CD4-positive, alpha-beta T cell (primary cell): ENCODE data around the gene SEMA3D. TPM values are rescaled to one million over a fixed set of nuclear protein-coding genes. Genes with fewer than 3 reads are reported as not detected.

ENCODE experiments used
- ATAC-seq: fragments of 200-7000 bp; cut with Tn5 transposase; one replicate; pipeline ENCODE4 v1.10.0; 2022; ENCODE audit warnings: mild to moderate bottlenecking; ENCODE audit not compliant: poor library complexity
- CTCF ChIA-PET: fragments of 350-600 bp; sonication (Branson Sonifier 250); formaldehyde crosslinking; loops from one replicate; lab custom pipeline; 2021; ENCODE audit warnings: antibody characterized with exemption, inconsistent platforms; lab: Charles Lee
- POLR2A ChIA-PET: fragments of 350-600 bp; sonication (Branson Sonifier 250); formaldehyde crosslinking; loops from one replicate; lab custom pipeline; 2021; ENCODE audit warnings: antibody characterized with exemption, inconsistent platforms; lab: Charles Lee
- DNase-seq, 14 experiments: peaks; one replicate each; pipeline ENCODE4 v3.0.0-alpha.2; 2013 to 2020; ENCODE audit warnings: mixed read lengths in 2 of 14
- H3K27ac ChIP-seq, 2 donors: one replicate each; pipeline versions ENCODE4 v1.5.1 to v1.7.0; 2013; ENCODE audit warnings: low read length in 2 of 2, low read depth in 1 of 2, mild to moderate bottlenecking in 1 of 2
- H3K27me3 ChIP-seq, 2 experiments: 1 replicate in 1 of 2; 2 replicates in 1 of 2; pipeline versions ENCODE4 v1.6.1 to v1.7.0; 2013; ENCODE audit warnings: low read length in 2 of 2, control low read depth in 1 of 2, mild to moderate bottlenecking in 1 of 2, moderate library complexity in 1 of 2; ENCODE audit not compliant: insufficient read depth in 2 of 2, control insufficient read depth in 1 of 2
- H3K36me3 ChIP-seq: one replicate; pipeline ENCODE4 v1.6.1; 2013; ENCODE audit warnings: low read length, control low read depth; ENCODE audit not compliant: insufficient read depth
- H3K4me1 ChIP-seq: one replicate; pipeline ENCODE4 v1.6.1; 2013; ENCODE audit warnings: low read length, control low read depth; ENCODE audit not compliant: insufficient read depth
- H3K4me3 ChIP-seq: one replicate; pipeline ENCODE4 v1.5.1; 2013; ENCODE audit warnings: mild to moderate bottlenecking, low read length, moderate library complexity
- H3K9me3 ChIP-seq, 2 experiments: 1 replicate in 1 of 2; 2 replicates in 1 of 2; pipeline versions ENCODE4 v1.6.1 to v1.7.0; 2013; ENCODE audit warnings: low read length in 2 of 2, mild to moderate bottlenecking in 2 of 2, control low read depth in 1 of 2, moderate library complexity in 1 of 2; ENCODE audit not compliant: control insufficient read depth in 1 of 2, insufficient read depth in 1 of 2
- H3K27ac Mint-ChIP-seq: one replicate; pipeline ENCODE4 v1.8.0; 2020; ENCODE audit warnings: mixed read lengths
- H3K27me3 Mint-ChIP-seq: one replicate; pipeline ENCODE4 v1.8.0; 2021; ENCODE audit warnings: mixed read lengths
- H3K36me3 Mint-ChIP-seq: one replicate; pipeline ENCODE4 v1.8.0; 2021; ENCODE audit warnings: low read depth, mixed read lengths
- H3K4me1 Mint-ChIP-seq: one replicate; pipeline ENCODE4 v1.8.0; 2021; ENCODE audit warnings: low read depth, mixed read lengths
- H3K4me3 Mint-ChIP-seq: one replicate; pipeline ENCODE4 v1.8.0; 2020; ENCODE audit warnings: mild to moderate bottlenecking, mixed read lengths
- H3K9me3 Mint-ChIP-seq: one replicate; pipeline ENCODE4 v1.8.0; 2020; ENCODE audit warnings: mixed read lengths
- intact Hi-C, 2 experiments: fragments of 100-400 bp; cut with DNase I in 1 of 2; cut with micrococcal nuclease in 1 of 2; formaldehyde crosslinking; loops; one replicate each; pipeline versions ENCODE4 v1.15.1 to v1.9.0; 2023 to 2025; cut with DNase I, micrococcal nuclease
- total RNA-seq, 174 experiments: library from RNA in 2 of 174; stranded (reverse) in 2 of 174; gene quantifications; one replicate each; pipeline ENCODE4 v1.2.3 and lab custom pipeline; 2021 to 2026
- TF ChIP-seq, protein P1 (sequence below): fragments of 200-600 bp; IDR thresholded peaks from one replicate; pipeline ENCODE4 v1.8.0; 2022; ENCODE audit warnings: antibody characterized with exemption, mild to moderate bottlenecking

SEMA3D gene
- total RNA-seq, 2 experiments from 2014 or later, result not detected

DNA sequence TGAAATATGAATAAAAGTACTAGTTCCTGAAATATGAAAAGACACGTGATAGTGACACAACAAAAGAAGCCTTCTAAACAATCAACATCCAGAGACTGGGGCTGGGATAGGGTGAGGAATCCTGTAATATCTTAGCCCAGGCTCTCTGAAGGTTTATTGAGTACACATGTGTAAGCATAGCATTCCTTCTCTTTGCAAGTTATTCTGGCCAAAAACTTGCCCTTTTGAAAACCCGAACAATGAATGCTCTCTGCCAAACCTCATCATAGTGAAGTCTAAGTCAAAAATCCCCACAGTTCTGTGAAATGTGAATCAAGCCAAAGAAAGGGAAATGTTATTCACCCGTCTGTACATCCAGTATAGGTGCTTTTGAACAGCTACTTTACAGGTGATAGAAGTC is 11.6 kb downstream of the SEMA3D start:
- Mint-ChIP-seq H3K27me3 (no peaks in the 10 kb centered on the region), H3K9me3 (peaks cover 10% of the 10 kb centered on the region), H3K27ac (no peak overlapping the region), H3K4me1 (no peaks in the 10 kb centered on the region), H3K4me3 (no peak overlapping the region), H3K36me3 (no peaks in the 10 kb centered on the region)
- ChIA-PET POLR2A (no interaction called here), CTCF (no interaction called here)
- TF ChIP-seq, protein P1, sequence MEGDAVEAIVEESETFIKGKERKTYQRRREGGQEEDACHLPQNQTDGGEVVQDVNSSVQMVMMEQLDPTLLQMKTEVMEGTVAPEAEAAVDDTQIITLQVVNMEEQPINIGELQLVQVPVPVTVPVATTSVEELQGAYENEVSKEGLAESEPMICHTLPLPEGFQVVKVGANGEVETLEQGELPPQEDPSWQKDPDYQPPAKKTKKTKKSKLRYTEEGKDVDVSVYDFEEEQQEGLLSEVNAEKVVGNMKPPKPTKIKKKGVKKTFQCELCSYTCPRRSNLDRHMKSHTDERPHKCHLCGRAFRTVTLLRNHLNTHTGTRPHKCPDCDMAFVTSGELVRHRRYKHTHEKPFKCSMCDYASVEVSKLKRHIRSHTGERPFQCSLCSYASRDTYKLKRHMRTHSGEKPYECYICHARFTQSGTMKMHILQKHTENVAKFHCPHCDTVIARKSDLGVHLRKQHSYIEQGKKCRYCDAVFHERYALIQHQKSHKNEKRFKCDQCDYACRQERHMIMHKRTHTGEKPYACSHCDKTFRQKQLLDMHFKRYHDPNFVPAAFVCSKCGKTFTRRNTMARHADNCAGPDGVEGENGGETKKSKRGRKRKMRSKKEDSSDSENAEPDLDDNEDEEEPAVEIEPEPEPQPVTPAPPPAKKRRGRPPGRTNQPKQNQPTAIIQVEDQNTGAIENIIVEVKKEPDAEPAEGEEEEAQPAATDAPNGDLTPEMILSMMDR, result no peak
- DNase-seq, result no peak
- Histone ChIP-seq H3K4me1 (no peaks in the 10 kb centered on the region), H3K27me3 (no peaks in the 10 kb centered on the region), H3K4me3 (no peak overlapping the region), H3K27ac (no peak overlapping the region), H3K9me3 (peaks cover 0 to 8% of the 10 kb centered on the region in 2 experiments), H3K36me3 (no peaks in the 10 kb centered on the region)
- intact Hi-C loops, result no loop called here
- no peak for ATAC-seq

DNA sequence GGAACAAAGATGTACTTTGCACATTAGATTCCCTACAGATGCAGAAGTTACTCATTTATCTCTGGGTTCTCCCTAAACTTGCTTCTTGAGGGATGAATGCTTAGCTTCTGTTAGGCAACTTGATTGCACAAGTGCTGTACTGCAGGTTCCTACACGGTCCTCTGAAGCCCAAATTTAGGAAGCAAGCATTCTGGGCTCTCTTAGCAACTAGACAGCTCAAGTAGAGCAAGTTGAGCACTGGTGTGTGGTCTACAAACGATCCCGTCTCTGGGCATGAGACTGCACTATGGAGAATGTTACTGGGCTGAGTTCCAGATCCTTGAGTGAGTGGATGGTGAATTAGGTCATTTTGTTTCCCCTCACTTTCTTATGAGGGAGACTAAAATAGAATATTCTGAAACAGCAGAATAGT is 14.3 kb downstream of the SEMA3D start:
- DNase-seq, result no peak
- POLR2A ChIA-PET, result no interaction called here
- H3K36me3 Mint-ChIP-seq, result no peaks in the 10 kb centered on the region

DNA sequence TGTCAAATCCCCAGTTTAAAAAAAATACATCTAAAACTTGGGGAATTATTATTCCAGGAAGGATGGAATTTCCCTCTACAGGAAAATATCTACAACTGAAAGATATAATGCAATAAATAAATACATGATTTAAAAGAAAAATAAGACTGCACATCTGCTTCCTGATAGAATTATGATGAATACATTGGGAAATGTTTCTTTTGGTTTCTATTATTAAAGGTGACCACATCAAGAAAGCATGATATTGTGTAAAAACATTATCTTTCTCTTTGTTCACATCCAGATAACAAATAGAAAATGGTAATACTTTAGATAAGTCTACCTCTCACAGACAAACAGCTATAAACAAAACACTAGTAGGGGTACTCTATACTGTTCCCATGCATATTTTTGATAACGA is 19.2 kb downstream of the SEMA3D start:
- Histone ChIP-seq H3K4me1 (no peaks in the 10 kb centered on the region), H3K27me3 (no peaks in the 10 kb centered on the region), H3K9me3 (no peaks in the 10 kb centered on the region), H3K36me3 (no peaks in the 10 kb centered on the region), H3K4me3 (no peak overlapping the region), H3K27ac (no peak overlapping the region)
- no peak for DNase-seq
- CTCF ChIA-PET, result no interaction called here
- Mint-ChIP-seq H3K36me3 (no peaks in the 10 kb centered on the region), H3K9me3 (no peaks in the 10 kb centered on the region), H3K4me3 (no peak overlapping the region), H3K27me3 (no peaks in the 10 kb centered on the region), H3K27ac (no peak overlapping the region), H3K4me1 (no peaks in the 10 kb centered on the region)
- POLR2A ChIA-PET, result no interaction called here
- TF ChIP-seq, protein P1, result no peak
- ATAC-seq, result no peak
- intact Hi-C loops, result no loop called here

More for the DNA sequence above, 14.3 kb downstream of the SEMA3D start:
- Histone ChIP-seq H3K4me1 (no peaks in the 10 kb centered on the region), H3K4me3 (no peak overlapping the region), H3K9me3 (no peaks in the 10 kb centered on the region), H3K27me3 (no peaks in the 10 kb centered on the region), H3K36me3 (no peaks in the 10 kb centered on the region), H3K27ac (no peak overlapping the region)
- Mint-ChIP-seq H3K9me3 (peaks cover 5% of the 10 kb centered on the region), H3K27ac (no peak overlapping the region), H3K4me1 (no peaks in the 10 kb centered on the region), H3K27me3 (no peaks in the 10 kb centered on the region), H3K4me3 (no peak overlapping the region)
- intact Hi-C loops, result no loop called here
- no peak for ATAC-seq
- CTCF ChIA-PET, result no interaction called here
- TF ChIP-seq, protein P1, result no peak
